SK-N-SH (cell line): Measurements from ENCODE around the gene C5orf52.

Experiments used
- CHD2 ChIP-seq: fragments of 150-350 bp; IDR thresholded peaks from 2 replicates; pipeline ENCODE4 v1.6.1; 2018; ENCODE audit warnings: low read length; ENCODE audit not compliant: partially characterized antibody
- CTCF ChIP-seq: fragments of 200-600 bp; sonication (generic); IDR thresholded peaks from 2 replicates; pipeline ENCODE4 v1.6.1; 2017; ENCODE audit warnings: antibody characterized with exemption, mild to moderate bottlenecking, moderate library complexity

GRCh38 chr5:157651623-157652376 is 19.5 kb upstream of the C5orf52 start:
- no peak for TF ChIP-seq CHD2
- no peak for TF ChIP-seq CTCF
